ENCODE data around the gene ZSCAN32.

Gene ZSCAN32

GRCh38 chr16:3400779-3401688 lies at the start of gene ZSCAN32, which contains the start of gene ZNF174:
Gene ZSCAN32 (minus strand): TSS chr16:3401004. CDS start chr16:3397557, 3,447 bp downstream.
Gene ZNF174 (plus strand): TSS chr16:3401215. CDS start chr16:3402005, 790 bp downstream.
- in situ Hi-C loops (cut with HindIII; ENCODE audit: low pct_ligation_motif_present, low pct_unique_long_range_greater_than_20kb, low sequenced_read_pairs): no loop called here
- peak; percentile 100 for DNase-seq

- peak; percentile 77 for DNase-seq
- in situ Hi-C loops (cut with HindIII; ENCODE audit: low pct_ligation_motif_present, low pct_unique_long_range_greater_than_20kb, low sequenced_read_pairs): no loop called here
These were observed 43.2 kb upstream of the ZSCAN32 start for GRCh38 chr16:3444032-3444388.

DNA sequence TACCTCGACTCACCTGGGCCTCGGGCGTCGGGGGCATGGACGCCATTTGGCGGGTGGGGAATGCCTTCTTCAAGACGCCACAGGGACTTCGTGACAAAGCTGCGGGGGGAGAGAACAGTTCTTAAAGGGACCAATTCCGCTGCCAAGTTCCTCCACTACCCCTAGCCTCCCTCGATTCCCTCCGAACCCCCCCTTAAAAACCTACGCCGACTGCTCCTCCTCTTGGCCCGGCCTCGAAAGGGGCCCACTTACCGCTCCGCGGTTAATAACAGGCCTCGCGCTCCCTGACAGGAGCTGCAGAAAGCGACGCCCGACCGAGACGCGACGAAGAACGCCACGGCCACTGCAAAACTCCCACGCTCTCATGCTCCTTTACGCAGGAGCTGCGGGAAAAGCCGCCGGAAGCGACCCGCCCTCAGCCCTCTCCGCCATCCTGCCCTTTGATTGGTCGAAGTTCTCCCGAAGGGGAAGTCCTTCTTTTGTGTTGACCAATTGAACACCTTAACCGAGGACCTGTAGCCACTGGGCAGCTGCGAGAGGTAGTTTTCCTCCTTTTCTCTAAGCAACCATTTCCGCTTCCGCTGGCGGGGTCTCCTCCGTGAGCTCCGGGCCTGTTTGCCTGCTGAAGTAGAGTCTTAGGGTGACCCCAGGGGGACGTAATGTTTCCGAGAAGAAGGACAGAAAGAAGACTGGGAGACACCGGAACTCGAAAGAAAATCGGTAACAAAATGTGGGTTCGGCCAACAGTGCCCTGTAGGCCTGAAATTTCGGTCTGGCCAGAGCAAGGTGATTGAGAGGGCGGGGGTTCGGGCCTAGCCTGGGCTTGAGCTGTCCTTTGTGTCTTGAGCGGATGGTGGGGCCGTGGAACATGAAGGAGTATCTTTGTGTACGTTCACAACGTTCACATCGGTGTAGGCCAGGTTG lies 42.6 kb upstream of the ZSCAN32 start, which contains the start of the genes NAA60 and ZNF597:
TSS of gene NAA60 (plus strand) at position 573 of the 924 bp plus-strand sequence. CDS start 32,548 bp downstream, outside the sequence.
TSS of gene ZNF597 (minus strand) at position 397 of the 924 bp plus-strand sequence. CDS start at position 46, 351 bp downstream.
- in situ Hi-C loops (cut with HindIII; ENCODE audit: low pct_ligation_motif_present, low pct_unique_long_range_greater_than_20kb, low sequenced_read_pairs): no loop called here
- DNase-seq: peak; percentile 94

DNA sequence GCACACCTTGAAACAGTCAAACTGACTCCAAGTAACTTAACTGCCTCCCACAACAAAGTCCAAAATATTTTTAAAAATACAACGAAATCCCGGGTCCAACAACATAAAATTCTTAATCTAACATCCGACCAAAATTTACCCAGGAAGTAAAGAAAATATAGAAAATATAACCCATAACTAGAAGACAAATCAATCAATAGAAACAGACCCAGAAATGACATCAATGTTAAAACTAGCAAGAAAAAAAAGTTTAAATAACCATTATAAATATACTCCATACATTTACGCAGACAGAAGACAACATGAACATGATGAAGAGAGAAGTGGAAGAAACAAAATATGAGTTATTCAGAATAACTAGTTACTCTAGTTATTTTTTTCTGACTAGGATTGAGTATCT lies 38.8 kb upstream of the ZSCAN32 start:
- no peak for DNase-seq
- in situ Hi-C loops (cut with HindIII; ENCODE audit: low pct_ligation_motif_present, low pct_unique_long_range_greater_than_20kb, low sequenced_read_pairs): no loop called here

GRCh38 chr16:3434373-3434772 lies 33.6 kb upstream of the ZSCAN32 start:
- DNase-seq: no peak
- in situ Hi-C loops (cut with HindIII; ENCODE audit: low pct_ligation_motif_present, low pct_unique_long_range_greater_than_20kb, low sequenced_read_pairs): no loop called here

DNA sequence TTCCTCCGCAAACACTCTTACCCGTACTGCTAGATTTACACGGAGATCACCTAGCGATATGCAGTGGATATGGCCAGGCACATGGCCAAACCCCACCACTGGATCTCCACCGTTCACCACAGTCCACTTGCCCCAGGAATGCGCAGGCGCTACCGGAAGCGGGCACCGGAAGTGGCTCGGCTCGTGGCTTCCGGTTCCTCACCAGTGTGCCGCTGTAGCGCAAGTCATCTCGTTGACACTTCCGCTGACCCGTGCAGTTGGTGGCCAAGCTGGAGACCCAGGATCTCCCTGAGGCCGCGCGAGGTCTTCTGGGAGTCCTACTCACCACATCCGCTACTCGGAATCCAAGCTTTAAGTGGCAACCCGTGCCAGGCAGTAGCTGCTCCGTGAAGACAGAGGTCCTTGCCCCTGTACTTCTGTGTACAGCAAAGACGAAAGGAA lies 31.0 kb upstream of the ZSCAN32 start:
- no peak for DNase-seq
- in situ Hi-C loops (cut with HindIII; ENCODE audit: low pct_ligation_motif_present, low pct_unique_long_range_greater_than_20kb, low sequenced_read_pairs): no loop called here

GRCh38 chr16:3413730-3414379 lies 13.1 kb upstream of the ZSCAN32 start:
- DNase-seq: no peak

GRCh38 chr16:3408561-3409197 lies 7.9 kb upstream of the ZSCAN32 start:
- in situ Hi-C loops (cut with HindIII; ENCODE audit: low pct_ligation_motif_present, low pct_unique_long_range_greater_than_20kb, low sequenced_read_pairs): no loop called here
- DNase-seq: no peak

More at GRCh38 chr16:3413730-3414379, 13.1 kb upstream of the ZSCAN32 start:
- in situ Hi-C loops (cut with HindIII; ENCODE audit: low pct_ligation_motif_present, low pct_unique_long_range_greater_than_20kb, low sequenced_read_pairs): no loop called here

GRCh38 chr16:3401719-3402397 lies 1.1 kb upstream of the ZSCAN32 start:
- no peak for DNase-seq
- in situ Hi-C loops (cut with HindIII; ENCODE audit: low pct_ligation_motif_present, low pct_unique_long_range_greater_than_20kb, low sequenced_read_pairs): no loop called here

GRCh38 chr16:3400446-3400778 lies 392 bp downstream of the ZSCAN32 start:
- in situ Hi-C loops (cut with HindIII; ENCODE audit: low pct_ligation_motif_present, low pct_unique_long_range_greater_than_20kb, low sequenced_read_pairs): no loop called here
- DNase-seq: no peak

- in situ Hi-C loops (cut with HindIII; ENCODE audit: low pct_ligation_motif_present, low pct_unique_long_range_greater_than_20kb, low sequenced_read_pairs): no loop called here
- no peak for DNase-seq
These were observed 11.0 kb downstream of the ZSCAN32 start for GRCh38 chr16:3389663-3390338.

DNA sequence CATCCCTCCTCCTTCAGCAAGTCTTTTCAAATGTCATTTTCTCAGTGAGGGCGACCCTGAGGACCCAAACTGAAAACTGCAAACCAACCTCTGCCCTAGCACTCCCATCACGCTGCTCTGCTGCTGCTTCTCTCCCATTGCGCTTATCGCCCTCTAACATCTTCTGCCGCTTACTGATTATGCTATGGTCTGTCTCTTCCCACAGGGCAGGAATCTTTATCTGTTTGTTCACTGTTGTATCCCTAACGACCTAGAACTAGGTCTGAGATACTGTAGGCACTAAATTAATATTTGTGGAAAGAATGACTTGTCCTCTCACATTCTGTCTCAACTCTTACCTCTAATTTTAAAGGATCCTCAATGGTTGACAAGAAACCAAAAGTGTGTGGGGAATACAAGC lies 12.5 kb downstream of the ZSCAN32 start:
- no peak for DNase-seq
- in situ Hi-C loops (cut with HindIII; ENCODE audit: low pct_ligation_motif_present, low pct_unique_long_range_greater_than_20kb, low sequenced_read_pairs): no loop called here

DNA sequence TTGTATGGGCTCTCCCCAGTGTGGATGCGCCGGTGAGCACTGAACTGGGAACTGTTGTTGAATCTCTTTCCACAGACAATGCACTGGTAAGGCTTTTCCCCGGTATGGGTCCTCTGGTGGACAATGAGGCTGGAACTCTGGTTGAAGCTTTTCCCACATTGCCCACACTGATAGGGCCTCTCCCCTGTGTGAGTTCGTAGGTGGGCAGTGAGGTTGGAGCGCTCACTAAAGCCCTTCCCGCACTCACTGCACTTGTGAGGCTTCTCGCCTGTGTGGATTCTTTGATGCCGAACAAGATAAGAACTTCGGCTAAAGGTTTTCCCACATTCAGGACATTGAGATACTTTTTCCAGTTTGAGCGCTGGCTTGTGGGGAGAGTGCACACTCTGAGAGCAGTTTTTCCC lies 17.8 kb downstream of the ZSCAN32 start:
- in situ Hi-C loops (cut with HindIII; ENCODE audit: low pct_ligation_motif_present, low pct_unique_long_range_greater_than_20kb, low sequenced_read_pairs): no loop called here
- DNase-seq: peak; percentile 12

DNA sequence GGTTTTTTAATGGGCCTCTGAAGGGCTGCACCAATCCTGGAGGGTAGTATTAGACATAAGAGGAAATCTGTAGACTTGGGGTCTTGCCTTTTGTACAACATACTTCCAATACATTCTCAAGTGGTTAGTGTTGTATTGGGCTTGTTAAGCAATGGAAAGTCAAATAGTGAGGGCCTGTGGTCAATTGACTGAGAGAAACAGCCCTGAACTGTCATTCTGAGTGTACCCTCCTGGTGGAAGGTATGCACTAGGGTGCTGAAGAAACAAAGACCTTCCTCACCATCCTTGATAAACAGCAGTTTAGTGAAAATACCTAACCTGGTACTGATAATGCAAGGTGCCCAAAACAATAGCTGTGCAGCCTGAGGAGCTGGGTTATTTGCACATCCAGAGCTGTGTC lies 22.9 kb downstream of the ZSCAN32 start:
- DNase-seq: no peak
- in situ Hi-C loops (cut with HindIII; ENCODE audit: low pct_ligation_motif_present, low pct_unique_long_range_greater_than_20kb, low sequenced_read_pairs): no loop called here

DNA sequence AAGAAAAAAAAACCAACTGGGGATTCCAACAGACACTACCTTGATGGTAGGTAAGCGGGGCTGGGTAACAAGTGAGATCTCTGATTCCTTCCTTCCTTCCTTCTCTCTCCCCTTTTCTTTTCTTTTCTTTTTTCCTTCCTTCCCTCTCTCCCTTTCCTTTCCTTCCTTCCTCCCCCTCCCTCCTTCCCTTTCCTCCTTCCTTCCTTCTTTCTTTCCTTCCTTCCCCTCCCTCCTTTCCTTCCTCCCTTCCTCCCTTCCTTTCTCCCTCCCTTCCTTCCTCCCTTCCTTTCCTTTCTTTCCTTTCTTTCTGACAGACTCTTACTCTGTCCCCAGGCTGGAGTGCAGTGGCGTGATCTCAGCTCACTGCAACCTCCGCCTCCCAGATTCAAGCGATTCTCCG lies 25.1 kb downstream of the ZSCAN32 start:
- in situ Hi-C loops (cut with HindIII; ENCODE audit: low pct_ligation_motif_present, low pct_unique_long_range_greater_than_20kb, low sequenced_read_pairs): no loop called here
- DNase-seq: no peak

- DNase-seq: no peak
- in situ Hi-C loops (cut with HindIII; ENCODE audit: low pct_ligation_motif_present, low pct_unique_long_range_greater_than_20kb, low sequenced_read_pairs): no loop called here
These were observed 31.7 kb downstream of the ZSCAN32 start for GRCh38 chr16:3369073-3369472.

- in situ Hi-C loops (cut with HindIII; ENCODE audit: low pct_ligation_motif_present, low pct_unique_long_range_greater_than_20kb, low sequenced_read_pairs): no loop called here
- peak; percentile 93 for DNase-seq
These were observed 35.9 kb downstream of the ZSCAN32 start for GRCh38 chr16:3364774-3365427.

Measured in ACHN (cell line).